Glutamatergic neuron (in vitro differentiated cells): ENCODE measurements around the gene ARID1B. TPM values are rescaled to one million over a fixed set of nuclear protein-coding genes. Genes with fewer than 3 reads are reported as not detected.

Experiments
- DNase-seq: peaks from one replicate; pipeline ENCODE4 v3.0.0; 2022
- H3K27ac Mint-ChIP-seq: one replicate; pipeline ENCODE4 v1.8.0; 2020; ENCODE audit warnings: mild to moderate bottlenecking, mixed read lengths, inconsistent platforms; ENCODE audit not compliant: unreplicated experiment
- H3K27me3 Mint-ChIP-seq: one replicate; pipeline ENCODE4 v1.8.0; 2020; ENCODE audit warnings: mild to moderate bottlenecking, moderate library complexity, mixed read lengths, inconsistent platforms; ENCODE audit not compliant: unreplicated experiment
- H3K36me3 Mint-ChIP-seq: one replicate; pipeline ENCODE4 v1.8.0; 2020; ENCODE audit warnings: mild to moderate bottlenecking, mixed read lengths, inconsistent platforms; ENCODE audit not compliant: unreplicated experiment
- H3K4me1 Mint-ChIP-seq: one replicate; pipeline ENCODE4 v1.8.0; 2020; ENCODE audit warnings: mild to moderate bottlenecking, low read depth, mixed read lengths, inconsistent platforms; ENCODE audit not compliant: unreplicated experiment
- H3K4me3 Mint-ChIP-seq: one replicate; pipeline ENCODE4 v1.8.0; 2020; ENCODE audit warnings: mild to moderate bottlenecking, mixed read lengths, inconsistent platforms; ENCODE audit not compliant: unreplicated experiment
- H3K9me3 Mint-ChIP-seq: one replicate; pipeline ENCODE4 v1.8.0; 2020; ENCODE audit warnings: mild to moderate bottlenecking, moderate library complexity, mixed read lengths, inconsistent platforms; ENCODE audit not compliant: unreplicated experiment
- total RNA-seq: library from RNA; stranded (reverse); fragmentation: NEBNext Ultra II Directional; extraction: Animal tissue kit (Norgen Biotek cat#: 25700); gene quantifications from one replicate; pipeline ENCODE4 v1.2.1, GENCODE V29; 2021; ENCODE audit not compliant: unreplicated experiment
- TF ChIP-seq, protein P1 (sequence below): fragments of 200-600 bp; sonication (generic); IDR thresholded peaks from one replicate; pipeline ENCODE4 v1.5.0; 2021; ENCODE audit not compliant: partially characterized antibody, unreplicated experiment

ARID1B gene
- total RNA-seq, 1 donor from 2014 or later = 202 TPM

DNA sequence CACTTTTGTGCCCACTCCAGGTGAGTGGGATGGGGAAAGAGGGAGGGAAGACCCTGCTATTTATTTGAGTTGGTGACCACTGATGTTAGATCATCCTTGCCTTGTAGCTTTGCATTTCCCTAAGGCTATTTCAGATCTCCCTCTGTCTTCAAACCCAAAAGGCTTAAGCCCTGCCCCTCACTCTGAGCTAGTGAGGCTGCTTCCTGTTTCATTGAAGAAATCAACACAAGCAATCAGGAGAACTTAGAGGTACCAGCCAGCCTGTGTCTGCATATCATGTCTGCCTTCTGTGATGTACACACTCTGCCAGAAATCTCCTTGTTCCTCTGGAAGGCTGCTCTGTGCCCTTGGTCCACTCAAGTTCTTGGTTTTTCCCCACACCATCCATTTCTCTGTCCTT lies 135.3 kb downstream of the ARID1B start:
- Mint-ChIP-seq H3K4me3 (no peak overlapping the region), H3K9me3 (peaks cover 5% of the 10 kb centered on the region), H3K4me1 (peaks cover 19% of the 10 kb centered on the region), H3K36me3 (peaks cover 4% of the 10 kb centered on the region), H3K27me3 (peaks cover 2% of the 10 kb centered on the region), H3K27ac (peak overlapping the region; percentile 16)
- TF ChIP-seq, protein P1, sequence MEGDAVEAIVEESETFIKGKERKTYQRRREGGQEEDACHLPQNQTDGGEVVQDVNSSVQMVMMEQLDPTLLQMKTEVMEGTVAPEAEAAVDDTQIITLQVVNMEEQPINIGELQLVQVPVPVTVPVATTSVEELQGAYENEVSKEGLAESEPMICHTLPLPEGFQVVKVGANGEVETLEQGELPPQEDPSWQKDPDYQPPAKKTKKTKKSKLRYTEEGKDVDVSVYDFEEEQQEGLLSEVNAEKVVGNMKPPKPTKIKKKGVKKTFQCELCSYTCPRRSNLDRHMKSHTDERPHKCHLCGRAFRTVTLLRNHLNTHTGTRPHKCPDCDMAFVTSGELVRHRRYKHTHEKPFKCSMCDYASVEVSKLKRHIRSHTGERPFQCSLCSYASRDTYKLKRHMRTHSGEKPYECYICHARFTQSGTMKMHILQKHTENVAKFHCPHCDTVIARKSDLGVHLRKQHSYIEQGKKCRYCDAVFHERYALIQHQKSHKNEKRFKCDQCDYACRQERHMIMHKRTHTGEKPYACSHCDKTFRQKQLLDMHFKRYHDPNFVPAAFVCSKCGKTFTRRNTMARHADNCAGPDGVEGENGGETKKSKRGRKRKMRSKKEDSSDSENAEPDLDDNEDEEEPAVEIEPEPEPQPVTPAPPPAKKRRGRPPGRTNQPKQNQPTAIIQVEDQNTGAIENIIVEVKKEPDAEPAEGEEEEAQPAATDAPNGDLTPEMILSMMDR = no peak
- DNase-seq = no peak

GRCh38 chr6:156914181-156914580 lies 137.0 kb downstream of the ARID1B start:
- H3K4me1 Mint-ChIP-seq = peaks cover 26% of the 10 kb centered on the region
- no peaks in the 10 kb centered on the region for H3K27me3 Mint-ChIP-seq
- H3K4me3 Mint-ChIP-seq = no peak overlapping the region
- DNase-seq = no peak
- peaks cover 4% of the 10 kb centered on the region for H3K36me3 Mint-ChIP-seq
- H3K9me3 Mint-ChIP-seq = peaks cover 2% of the 10 kb centered on the region
- TF ChIP-seq, protein P1 = no peak
- no peak overlapping the region for H3K27ac Mint-ChIP-seq

GRCh38 chr6:156916130-156916801 lies 139.1 kb downstream of the ARID1B start:
- TF ChIP-seq, protein P1 = no peak
- H3K27me3 Mint-ChIP-seq = peaks cover 3% of the 10 kb centered on the region
- no peak overlapping the region for H3K4me3 Mint-ChIP-seq
- no peak overlapping the region for H3K27ac Mint-ChIP-seq
- H3K36me3 Mint-ChIP-seq = peaks cover 4% of the 10 kb centered on the region
- no peak for DNase-seq
- H3K4me1 Mint-ChIP-seq = peaks cover 35% of the 10 kb centered on the region
- peaks cover 4% of the 10 kb centered on the region for H3K9me3 Mint-ChIP-seq

GRCh38 chr6:156917213-156917612 lies 140.0 kb downstream of the ARID1B start:
- Mint-ChIP-seq H3K4me3 (no peak overlapping the region), H3K27ac (no peak overlapping the region), H3K27me3 (peaks cover 3% of the 10 kb centered on the region), H3K9me3 (peaks cover 4% of the 10 kb centered on the region), H3K4me1 (peaks cover 30% of the 10 kb centered on the region), H3K36me3 (peaks cover 4% of the 10 kb centered on the region)
- no peak for DNase-seq
- TF ChIP-seq, protein P1 = no peak

DNA sequence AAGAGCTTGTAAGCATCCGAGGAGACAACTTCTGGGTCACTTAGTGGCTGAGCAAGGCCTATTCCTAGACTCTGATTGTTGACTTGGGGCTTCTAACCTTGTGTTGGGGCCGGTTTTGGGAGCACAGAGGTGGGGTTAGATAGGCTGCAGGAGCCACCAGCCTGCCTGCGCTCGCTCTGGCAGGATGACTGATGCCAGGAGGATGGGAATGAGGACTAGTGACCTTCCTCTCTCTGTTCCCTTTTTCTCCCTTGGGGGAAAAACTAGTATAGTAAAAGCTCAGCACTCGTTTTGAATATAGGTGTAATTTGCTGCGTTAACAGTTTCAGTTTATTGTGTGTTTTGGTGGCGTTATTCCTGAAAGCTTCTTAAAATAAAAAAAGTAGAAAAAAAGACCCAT lies 141.5 kb downstream of the ARID1B start:
- H3K27me3 Mint-ChIP-seq = peaks cover 3% of the 10 kb centered on the region
- H3K9me3 Mint-ChIP-seq = peaks cover 2% of the 10 kb centered on the region
- no peak for DNase-seq
- peaks cover 25% of the 10 kb centered on the region for H3K4me1 Mint-ChIP-seq
- H3K36me3 Mint-ChIP-seq = peaks cover under 1% of the 10 kb centered on the region
- H3K4me3 Mint-ChIP-seq = no peak overlapping the region
- peak overlapping the region; percentile 13 for H3K27ac Mint-ChIP-seq
- TF ChIP-seq, protein P1 = no peak
